Measurements from ENCODE around the gene PTPRE.

PTPRE gene

DNA sequence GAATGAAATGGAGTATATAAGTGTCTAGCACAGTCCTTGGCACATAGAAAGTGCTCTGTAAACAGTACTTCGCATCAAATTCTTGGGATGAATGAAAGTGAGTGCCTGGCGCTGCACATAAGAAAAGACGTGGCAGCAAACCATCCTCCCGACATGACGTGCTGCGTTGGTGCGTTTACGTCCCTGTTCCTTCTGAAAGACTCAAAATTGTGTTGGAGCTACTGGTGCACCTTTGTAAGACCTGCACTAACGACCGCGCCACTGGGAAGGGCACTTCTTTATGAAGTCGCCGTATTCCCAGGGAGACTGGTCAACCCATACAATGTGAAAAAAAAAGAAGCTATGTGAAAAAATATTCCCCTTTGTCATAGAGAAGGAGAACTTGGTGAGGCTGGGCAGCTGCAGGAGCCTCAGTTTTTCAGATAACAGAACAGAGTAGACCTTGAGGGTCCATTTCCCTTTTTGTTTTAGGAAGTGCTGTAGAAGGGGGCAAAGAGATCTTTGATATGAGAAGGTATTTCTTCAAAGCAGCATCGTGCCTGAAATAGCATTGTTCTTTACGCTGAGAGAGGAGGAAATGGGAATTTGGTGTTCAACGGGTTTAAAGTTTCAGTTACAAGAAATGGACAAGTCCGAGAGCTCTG, 91.7 kb downstream of the PTPRE start:
- no peak overlapping the region for H3K27ac ChIP-seq (ENCODE audit: extremely low read depth, low read depth, low read length)
- POLR2A ChIA-PET: no interaction called here
- no peaks in the 10 kb centered on the region for H3K9me3 ChIP-seq (ENCODE audit: control insufficient read depth, insufficient read depth, low read depth, low read length)
- no peaks in the 10 kb centered on the region for H3K36me3 ChIP-seq (ENCODE audit: control insufficient read depth in 2 of 2, insufficient read depth in 1 of 2, low read length in 2 of 2)
- CTCF ChIA-PET: interaction anchor here (0.9 kb wide), 1 partner anchor 12 kb away, joined by 5 read pairs; no protein-coding TSS in a partner anchor
- no peak overlapping the region for H3K4me3 ChIP-seq (ENCODE audit: low read depth, low read length)
- H3K4me1 ChIP-seq (ENCODE audit: control insufficient read depth, insufficient read depth, low read length): no peaks in the 10 kb centered on the region
- TF ChIP-seq, protein P1, sequence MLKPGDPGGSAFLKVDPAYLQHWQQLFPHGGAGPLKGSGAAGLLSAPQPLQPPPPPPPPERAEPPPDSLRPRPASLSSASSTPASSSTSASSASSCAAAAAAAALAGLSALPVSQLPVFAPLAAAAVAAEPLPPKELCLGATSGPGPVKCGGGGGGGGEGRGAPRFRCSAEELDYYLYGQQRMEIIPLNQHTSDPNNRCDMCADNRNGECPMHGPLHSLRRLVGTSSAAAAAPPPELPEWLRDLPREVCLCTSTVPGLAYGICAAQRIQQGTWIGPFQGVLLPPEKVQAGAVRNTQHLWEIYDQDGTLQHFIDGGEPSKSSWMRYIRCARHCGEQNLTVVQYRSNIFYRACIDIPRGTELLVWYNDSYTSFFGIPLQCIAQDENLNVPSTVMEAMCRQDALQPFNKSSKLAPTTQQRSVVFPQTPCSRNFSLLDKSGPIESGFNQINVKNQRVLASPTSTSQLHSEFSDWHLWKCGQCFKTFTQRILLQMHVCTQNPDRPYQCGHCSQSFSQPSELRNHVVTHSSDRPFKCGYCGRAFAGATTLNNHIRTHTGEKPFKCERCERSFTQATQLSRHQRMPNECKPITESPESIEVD (tag by site-specific recombination; IDR thresholded peaks at IDR 0.05): no peak
- TF ChIP-seq ZNF639 (tag by site-specific recombination; IDR thresholded peaks at IDR 0.05) (no peak), TCF7L2 (IDR thresholded peaks at IDR 0.05; ENCODE audit: borderline replicate concordance, low read depth, low read length) (no peak), ZNF157 (tag by site-specific recombination; IDR thresholded peaks at IDR 0.05) (no peak), ZBTB6 (tag by site-specific recombination; IDR thresholded peaks at IDR 0.05) (no peak), SALL2 (tag by site-specific recombination; IDR thresholded peaks at IDR 0.05; ENCODE audit: borderline replicate concordance) (no peak), ZNF792 (tag by site-specific recombination; IDR thresholded peaks at IDR 0.05) (no peak), ZNF174 (tag by site-specific recombination; IDR thresholded peaks at IDR 0.05) (no peak), SP3 (tag by site-specific recombination; IDR thresholded peaks at IDR 0.05) (no peak)
- TF ChIP-seq, protein P2, sequence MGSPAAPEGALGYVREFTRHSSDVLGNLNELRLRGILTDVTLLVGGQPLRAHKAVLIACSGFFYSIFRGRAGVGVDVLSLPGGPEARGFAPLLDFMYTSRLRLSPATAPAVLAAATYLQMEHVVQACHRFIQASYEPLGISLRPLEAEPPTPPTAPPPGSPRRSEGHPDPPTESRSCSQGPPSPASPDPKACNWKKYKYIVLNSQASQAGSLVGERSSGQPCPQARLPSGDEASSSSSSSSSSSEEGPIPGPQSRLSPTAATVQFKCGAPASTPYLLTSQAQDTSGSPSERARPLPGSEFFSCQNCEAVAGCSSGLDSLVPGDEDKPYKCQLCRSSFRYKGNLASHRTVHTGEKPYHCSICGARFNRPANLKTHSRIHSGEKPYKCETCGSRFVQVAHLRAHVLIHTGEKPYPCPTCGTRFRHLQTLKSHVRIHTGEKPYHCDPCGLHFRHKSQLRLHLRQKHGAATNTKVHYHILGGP (tag by site-specific recombination; IDR thresholded peaks at IDR 0.05): no peak
- TF ChIP-seq, protein P3, sequence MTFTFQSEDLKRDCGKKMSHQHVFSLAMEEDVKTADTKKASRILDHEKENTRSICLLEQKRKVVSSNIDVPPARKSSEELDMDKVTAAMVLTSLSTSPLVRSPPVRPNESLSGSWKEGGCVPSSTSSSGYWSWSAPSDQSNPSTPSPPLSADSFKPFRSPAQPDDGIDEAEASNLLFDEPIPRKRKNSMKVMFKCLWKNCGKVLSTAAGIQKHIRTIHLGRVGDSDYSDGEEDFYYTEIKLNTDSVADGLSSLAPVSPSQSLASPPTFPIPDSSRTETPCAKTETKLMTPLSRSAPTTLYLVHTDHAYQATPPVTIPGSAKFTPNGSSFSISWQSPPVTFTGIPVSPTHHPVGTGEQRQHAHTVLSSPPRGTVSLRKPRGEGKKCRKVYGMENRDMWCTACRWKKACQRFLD (tag by site-specific recombination; IDR thresholded peaks at IDR 0.05): no peak
- TF ChIP-seq, protein P4, sequence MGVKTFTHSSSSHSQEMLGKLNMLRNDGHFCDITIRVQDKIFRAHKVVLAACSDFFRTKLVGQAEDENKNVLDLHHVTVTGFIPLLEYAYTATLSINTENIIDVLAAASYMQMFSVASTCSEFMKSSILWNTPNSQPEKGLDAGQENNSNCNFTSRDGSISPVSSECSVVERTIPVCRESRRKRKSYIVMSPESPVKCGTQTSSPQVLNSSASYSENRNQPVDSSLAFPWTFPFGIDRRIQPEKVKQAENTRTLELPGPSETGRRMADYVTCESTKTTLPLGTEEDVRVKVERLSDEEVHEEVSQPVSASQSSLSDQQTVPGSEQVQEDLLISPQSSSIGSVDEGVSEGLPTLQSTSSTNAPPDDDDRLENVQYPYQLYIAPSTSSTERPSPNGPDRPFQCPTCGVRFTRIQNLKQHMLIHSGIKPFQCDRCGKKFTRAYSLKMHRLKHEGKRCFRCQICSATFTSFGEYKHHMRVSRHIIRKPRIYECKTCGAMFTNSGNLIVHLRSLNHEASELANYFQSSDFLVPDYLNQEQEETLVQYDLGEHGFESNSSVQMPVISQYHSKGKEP (tag by site-specific recombination; IDR thresholded peaks at IDR 0.05): no peak

- Histone ChIP-seq H3K36me3 (ENCODE audit: control insufficient read depth in 2 of 2, insufficient read depth in 1 of 2, low read length in 2 of 2) (no peaks in the 10 kb centered on the region), H3K4me3 (ENCODE audit: low read depth, low read length) (no peak overlapping the region), H3K27ac (ENCODE audit: extremely low read depth, low read depth, low read length) (no peak overlapping the region), H3K4me1 (ENCODE audit: control insufficient read depth, insufficient read depth, low read length) (no peaks in the 10 kb centered on the region), H3K9me3 (ENCODE audit: control insufficient read depth, insufficient read depth, low read depth, low read length) (no peaks in the 10 kb centered on the region)
- ChIA-PET POLR2A (interaction anchor here (0.9 kb wide), 1 partner anchor 9 kb away, joined by 3 read pairs; no protein-coding TSS in a partner anchor), CTCF (interaction anchor here (1.2 kb wide), 1 partner anchor 10 kb away, joined by 6 read pairs; no protein-coding TSS in a partner anchor)
- TF ChIP-seq ZNF404 (tag by site-specific recombination; IDR thresholded peaks at IDR 0.05): no peak
- TF ChIP-seq, protein P5, sequence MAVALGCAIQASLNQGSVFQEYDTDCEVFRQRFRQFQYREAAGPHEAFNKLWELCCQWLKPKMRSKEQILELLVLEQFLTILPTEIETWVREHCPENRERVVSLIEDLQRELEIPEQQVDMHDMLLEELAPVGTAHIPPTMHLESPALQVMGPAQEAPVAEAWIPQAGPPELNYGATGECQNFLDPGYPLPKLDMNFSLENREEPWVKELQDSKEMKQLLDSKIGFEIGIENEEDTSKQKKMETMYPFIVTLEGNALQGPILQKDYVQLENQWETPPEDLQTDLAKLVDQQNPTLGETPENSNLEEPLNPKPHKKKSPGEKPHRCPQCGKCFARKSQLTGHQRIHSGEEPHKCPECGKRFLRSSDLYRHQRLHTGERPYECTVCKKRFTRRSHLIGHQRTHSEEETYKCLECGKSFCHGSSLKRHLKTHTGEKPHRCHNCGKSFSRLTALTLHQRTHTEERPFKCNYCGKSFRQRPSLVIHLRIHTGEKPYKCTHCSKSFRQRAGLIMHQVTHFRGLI (tag by site-specific recombination; IDR thresholded peaks at IDR 0.05): no peak
- no peak for TF ChIP-seq ZBTB1 (tag by site-specific recombination; IDR thresholded peaks at IDR 0.05)
- TF ChIP-seq ZEB2 (tag by site-specific recombination; IDR thresholded peaks at IDR 0.05): no peak
- no peak for TF ChIP-seq ZNF623 (tag by site-specific recombination; IDR thresholded peaks at IDR 0.05)
- no peak for TF ChIP-seq ZNF692 (tag by site-specific recombination; IDR thresholded peaks at IDR 0.05)
- no peak for TF ChIP-seq ZNF138 (tag by site-specific recombination; IDR thresholded peaks at IDR 0.05; ENCODE audit: borderline replicate concordance)
These were observed 92.6 kb downstream of the PTPRE start for GRCh38 chr10:127999297-128000129.
